GM13976 (cell line): ENCODE measurements around the gene GPR162.

Experiments used
- DNase-seq: peaks from one replicate; pipeline ENCODE4 v3.0.0; 2012; ENCODE audit warnings: low spot score
- CTCF ChIP-seq: IDR thresholded peaks from 2 replicates; pipeline ENCODE4 v1.5.1; 2012; ENCODE audit warnings: borderline replicate concordance, mild to moderate bottlenecking; ENCODE audit not compliant: insufficient read depth; ENCODE audit errors: extremely low read depth, missing control alignments, control extremely low read depth
- in situ Hi-C: fragments of 300-500 bp; cut with MboI; formaldehyde crosslinking; loops from one replicate; pipeline ENCODE4 v1.12.0; 2022; ENCODE audit warnings: low sequenced_read_pairs, mixed read lengths, inconsistent platforms; ENCODE audit not compliant: unreplicated experiment

The GPR162 gene

GRCh38 chr12:6829536-6830220, 8.1 kb downstream of the GPR162 start:
- no peak for TF ChIP-seq CTCF
- no peak for DNase-seq
- in situ Hi-C loops, result loop anchor here (10.0 kb wide), 1 partner anchor 75 kb away; the partner anchor contains the start of gene MLF2

GRCh38 chr12:6830286-6830890, 8.8 kb downstream of the GPR162 start:
- no peak for DNase-seq
- in situ Hi-C loops, result no loop called here

GRCh38 chr12:6830999-6831398, 9.4 kb downstream of the GPR162 start:
- in situ Hi-C loops, result no loop called here
- no peak for TF ChIP-seq CTCF
- DNase-seq, result no peak

More at GRCh38 chr12:6830286-6830890, 8.8 kb downstream of the GPR162 start:
- no peak for TF ChIP-seq CTCF

GRCh38 chr12:6831450-6831995, 9.9 kb downstream of the GPR162 start:
- DNase-seq, result no peak

GRCh38 chr12:6832125-6832524, 10.5 kb downstream of the GPR162 start:
- in situ Hi-C loops, result no loop called here
- DNase-seq, result no peak
- no peak for TF ChIP-seq CTCF

More at GRCh38 chr12:6831450-6831995, 9.9 kb downstream of the GPR162 start:
- no peak for TF ChIP-seq CTCF
- in situ Hi-C loops, result no loop called here

GRCh38 chr12:6833189-6833890, 11.7 kb downstream of the GPR162 start:
- in situ Hi-C loops, result no loop called here
- DNase-seq, result no peak
- no peak for TF ChIP-seq CTCF
